Endothelial cell of umbilical vein (primary cell): Measurements from ENCODE around the gene TNFRSF11A.

Experiments
- CTCF ChIP-seq, 2 donors: IDR thresholded peaks; 1 replicate in 1 of 2; 2 replicates in 1 of 2; pipeline ENCODE4 v1.5.1; 2011; ENCODE audit warnings: low read length in 2 of 2, mild to moderate bottlenecking in 2 of 2, moderate library complexity in 2 of 2, control low read depth in 1 of 2, inconsistent platforms in 1 of 2, low read depth in 1 of 2; ENCODE audit not compliant: insufficient read depth in 1 of 2; ENCODE audit errors: extremely low read depth in 1 of 2
- EZH2 ChIP-seq: IDR thresholded peaks from 2 replicates; pipeline ENCODE4 v1.6.1; 2012; ENCODE audit warnings: borderline replicate concordance, low read depth, mild to moderate bottlenecking, moderate library complexity, low read length, inconsistent platforms; ENCODE audit not compliant: severe bottlenecking
- FOS ChIP-seq: IDR thresholded peaks from 2 replicates; pipeline ENCODE4 v1.6.1; 2011; ENCODE audit warnings: mild to moderate bottlenecking, low read length, moderate library complexity, borderline replicate concordance; ENCODE audit not compliant: insufficient read depth
- POLR2A ChIP-seq: IDR thresholded peaks from 2 replicates; pipeline ENCODE4 v1.6.1; 2012; ENCODE audit warnings: low read depth, mild to moderate bottlenecking, control low read depth, low read length

GRCh38 chr18:62357079-62357719 is 32.1 kb downstream of the TNFRSF11A start:
- TF ChIP-seq CTCF (IDR thresholded peaks at IDR 0.05; ENCODE audit: extremely low read depth in 1 of 2, insufficient read depth in 1 of 2, low read depth in 1 of 2, low read length in 2 of 2): no peak
- TF ChIP-seq POLR2A: no peak
- no peak for TF ChIP-seq EZH2
- no peak for TF ChIP-seq FOS
